Breast epithelium (tissue), 3 donors: ENCODE data around the gene ARFGAP3.

Experiments
- CTCF ChIP-seq, 3 donors: fragments of 450-650 bp; IDR thresholded peaks; one replicate each; pipeline ENCODE4 v1.5.1; 2016 to 2017; ENCODE audit warnings: antibody characterized with exemption in 3 of 3, mild to moderate bottlenecking in 3 of 3, moderate library complexity in 3 of 3
- POLR2A ChIP-seq: fragments of 450-650 bp; IDR thresholded peaks from one replicate; pipeline ENCODE4 v1.6.1; 2016; ENCODE audit warnings: antibody characterized with exemption, mild to moderate bottlenecking, moderate library complexity

DNA sequence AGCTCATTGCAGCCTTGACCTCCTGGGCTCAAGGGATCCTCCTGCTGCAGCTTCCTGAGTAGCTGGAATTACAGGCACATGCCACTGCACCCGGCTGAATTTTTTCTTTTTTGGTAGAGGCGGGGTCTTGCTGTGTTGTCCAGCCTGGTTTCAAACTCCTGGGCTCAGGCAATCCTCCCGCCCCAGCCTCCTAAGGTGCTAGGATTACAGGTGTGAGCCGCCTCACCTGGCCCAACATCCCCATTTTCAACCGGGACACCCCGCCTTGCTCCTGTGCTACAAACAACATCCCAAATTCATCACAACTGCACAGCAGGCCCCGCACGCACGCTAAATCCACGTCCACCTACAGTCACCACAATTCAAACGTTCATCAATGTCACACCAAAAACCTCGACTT is 61.0 kb downstream of the ARFGAP3 start:
- TF ChIP-seq POLR2A (no peak), CTCF (IDR thresholded peaks at IDR 0.05) (no peak)
